Left lung (tissue), 10 donors: Measurements from ENCODE around the gene SUSD3. TPM values are rescaled to one million over a fixed set of nuclear protein-coding genes. Genes with fewer than 3 reads are reported as not detected.

Source experiments
- ATAC-seq: fragments of 200-7000 bp; cut with Tn5 transposase; one replicate; pipeline ENCODE4 v1.9.1; 2020; ENCODE audit warnings: moderate library complexity
- DNase-seq, 4 donors: peaks; one replicate each; pipeline ENCODE4 v3.0.0-alpha.2; 2013 to 2020
- H3K27ac ChIP-seq, 2 donors: fragments of 200-600 bp; sonication (generic) in 1 of 2; one replicate each; pipeline versions ENCODE4 v1.5.0 to v1.8.0; 2020 to 2021
- H3K27me3 ChIP-seq, 2 donors: fragments of 200-600 bp; sonication (generic) in 1 of 2; one replicate each; pipeline versions ENCODE4 v1.5.0 to v1.8.0; 2020 to 2021
- H3K36me3 ChIP-seq, 2 donors: fragments of 200-600 bp; sonication (generic) in 1 of 2; one replicate each; pipeline versions ENCODE4 v1.5.0 to v1.8.0; 2020 to 2021
- H3K4me1 ChIP-seq, 2 donors: fragments of 200-600 bp; one replicate each; pipeline ENCODE4 v1.8.0; 2021
- H3K4me3 ChIP-seq, 2 donors: fragments of 200-600 bp; sonication (generic) in 1 of 2; one replicate each; pipeline versions ENCODE4 v1.5.0 to v1.8.0; 2020 to 2021; ENCODE audit warnings: mild to moderate bottlenecking in 1 of 2
- H3K9me3 ChIP-seq, 2 donors: fragments of 200-600 bp; sonication (generic) in 1 of 2; one replicate each; pipeline versions ENCODE4 v1.5.0 to v1.8.0; 2020 to 2021
- CTCF ChIP-seq, 2 donors: fragments of 200-600 bp; sonication (generic) in 1 of 2; IDR thresholded peaks; one replicate each; pipeline versions ENCODE4 v1.5.0 to v1.8.0; 2021; ENCODE audit warnings: antibody characterized with exemption in 2 of 2
- intact Hi-C, 2 donors: fragments of 100-400 bp; cut with DNase I; formaldehyde crosslinking; loops; one replicate each; pipeline versions ENCODE4 v1.11.2 to v1.14.2; 2022
- polyA plus RNA-seq, 6 donors: library from polyadenylated mRNA; unstranded; fragments of 120-200 nt; gene quantifications; one replicate each; pipeline ENCODE4 v1.2.1, GENCODE V29; 2013; ENCODE audit not compliant: insufficient read length in 6 of 6
- total RNA-seq, 2 donors: library from RNA; stranded (reverse); fragmentation: NEBNext Ultra II Directional; extraction: Animal tissue kit (Norgen Biotek cat#: 25700); gene quantifications; one replicate each; pipeline ENCODE4 v1.2.1, GENCODE V29; 2021
- donor health status: DM: no; HTN: yes; CAD: no.
- donor health status: DM: no; HTN: no; CAD: no.

SUSD3 gene
- total and polyA plus RNA-seq, 8 donors: 2.6 to 12.1 (median 5.3) TPM

- Histone ChIP-seq H3K27ac (peak overlapping the region in 1 of 2 donors; percentile 75), H3K9me3 (no peaks in the 10 kb centered on the region), H3K4me3 (peak overlapping the region in 1 of 2 donors; percentile 64), H3K36me3 (no peaks in the 10 kb centered on the region), H3K27me3 (no peaks in the 10 kb centered on the region), H3K4me1 (peaks cover 6 to 62% of the 10 kb centered on the region in 2 donors)
- no peak for ATAC-seq
- no peak for TF ChIP-seq CTCF (IDR thresholded peaks at IDR 0.05)
- peak in 1 of 4 donors; percentile 48 for DNase-seq
- intact Hi-C loops: no loop called here
These were observed 1.4 kb downstream of the SUSD3 start for GRCh38 chr9:93059715-93060578.

- peak; percentile 17 for ATAC-seq
- Histone ChIP-seq H3K27ac (no peak overlapping the region), H3K9me3 (no peaks in the 10 kb centered on the region), H3K4me3 (no peak overlapping the region), H3K27me3 (no peaks in the 10 kb centered on the region), H3K4me1 (peaks cover 6 to 62% of the 10 kb centered on the region in 2 donors), H3K36me3 (no peaks in the 10 kb centered on the region)
- DNase-seq: peak in 1 of 4 donors; percentile 66
- intact Hi-C loops: no loop called here
- no peak for TF ChIP-seq CTCF (IDR thresholded peaks at IDR 0.05)
These were observed 2.3 kb downstream of the SUSD3 start for GRCh38 chr9:93060746-93061259.

- DNase-seq (peak in 1 of 4 donors; percentile 45), ATAC-seq (no peak)
- Histone ChIP-seq H3K27me3 (no peaks in the 10 kb centered on the region), H3K4me3 (no peak overlapping the region), H3K36me3 (no peaks in the 10 kb centered on the region), H3K9me3 (no peaks in the 10 kb centered on the region), H3K4me1 (peaks cover 6 to 62% of the 10 kb centered on the region in 2 donors), H3K27ac (no peak overlapping the region)
- intact Hi-C loops: no loop called here
- no peak for TF ChIP-seq CTCF (IDR thresholded peaks at IDR 0.05)
These were observed 2.8 kb downstream of the SUSD3 start for GRCh38 chr9:93061260-93061751.

GRCh38 chr9:93061791-93062763, 3.6 kb downstream of the SUSD3 start:
- DNase-seq (peak in 1 of 4 donors; percentile 61), ATAC-seq (no peak)

More at GRCh38 chr9:93061791-93062763, 3.6 kb downstream of the SUSD3 start:
- intact Hi-C loops: no loop called here
- H3K9me3 ChIP-seq: no peaks in the 10 kb centered on the region
- H3K27ac ChIP-seq: no peak overlapping the region
- H3K36me3 ChIP-seq: no peaks in the 10 kb centered on the region
- H3K4me3 ChIP-seq: no peak overlapping the region
- peaks cover 6 to 62% of the 10 kb centered on the region in 2 donors for H3K4me1 ChIP-seq
- TF ChIP-seq CTCF (IDR thresholded peaks at IDR 0.05): no peak
- H3K27me3 ChIP-seq: no peaks in the 10 kb centered on the region
